ENCODE results near the gene NYAP2. TPM values are rescaled to one million over a fixed set of nuclear protein-coding genes. Genes with fewer than 3 reads are reported as not detected.

NYAP2 gene
- total RNA-seq, 2 donors from 2014 or later, result 0.52 TPM; not detected in 1

GRCh38 chr2:225462417-225462816 is 62.9 kb downstream of the NYAP2 start:
- intact Hi-C loops (cut with DNase I), result no loop called here
- TF ChIP-seq CTCF (IDR thresholded peaks at IDR 0.05) (no peak), POLR2A (IDR thresholded peaks at IDR 0.05) (no peak)
- WGBS, 2 donors, result 85 to 86% methylated on average over 2 of the region's 2 CpGs
- Histone ChIP-seq H3K27me3 (no peaks in the 10 kb centered on the region), H3K4me3 (no peak overlapping the region), H3K9me3 (no peaks in the 10 kb centered on the region), H3K4me1 (peaks cover 12% of the 10 kb centered on the region), H3K27ac (no peak overlapping the region), H3K36me3 (replicated peaks in 1 of 2; ENCODE audit: insufficient read depth in 1 of 2, low read depth in 2 of 2) (no peaks in the 10 kb centered on the region)
- ATAC-seq (no peak), DNase-seq (no peak)

GRCh38 chr2:225462945-225463344 is 63.4 kb downstream of the NYAP2 start:
- Histone ChIP-seq H3K4me3 (no peak overlapping the region), H3K9me3 (no peaks in the 10 kb centered on the region), H3K27me3 (no peaks in the 10 kb centered on the region), H3K27ac (no peak overlapping the region), H3K36me3 (replicated peaks in 1 of 2; ENCODE audit: insufficient read depth in 1 of 2, low read depth in 2 of 2) (no peaks in the 10 kb centered on the region), H3K4me1 (peaks cover 13% of the 10 kb centered on the region)
- no peak for ATAC-seq
- intact Hi-C loops (cut with DNase I), result no loop called here
- TF ChIP-seq POLR2A (IDR thresholded peaks at IDR 0.05) (no peak), CTCF (IDR thresholded peaks at IDR 0.05) (no peak)
- no peak for DNase-seq

GRCh38 chr2:225463449-225463848 is 63.9 kb downstream of the NYAP2 start:
- Histone ChIP-seq H3K9me3 (no peaks in the 10 kb centered on the region), H3K27me3 (no peaks in the 10 kb centered on the region), H3K27ac (no peak overlapping the region), H3K36me3 (replicated peaks in 1 of 2; ENCODE audit: insufficient read depth in 1 of 2, low read depth in 2 of 2) (no peaks in the 10 kb centered on the region), H3K4me3 (no peak overlapping the region), H3K4me1 (peaks cover 16% of the 10 kb centered on the region)
- DNase-seq, result no peak
- intact Hi-C loops (cut with DNase I), result no loop called here
- TF ChIP-seq POLR2A (IDR thresholded peaks at IDR 0.05) (no peak), CTCF (IDR thresholded peaks at IDR 0.05) (no peak)
- no peak for ATAC-seq
- 84 to 97% methylated on average over 1 of the region's 1 CpG for WGBS, 2 donors

DNA sequence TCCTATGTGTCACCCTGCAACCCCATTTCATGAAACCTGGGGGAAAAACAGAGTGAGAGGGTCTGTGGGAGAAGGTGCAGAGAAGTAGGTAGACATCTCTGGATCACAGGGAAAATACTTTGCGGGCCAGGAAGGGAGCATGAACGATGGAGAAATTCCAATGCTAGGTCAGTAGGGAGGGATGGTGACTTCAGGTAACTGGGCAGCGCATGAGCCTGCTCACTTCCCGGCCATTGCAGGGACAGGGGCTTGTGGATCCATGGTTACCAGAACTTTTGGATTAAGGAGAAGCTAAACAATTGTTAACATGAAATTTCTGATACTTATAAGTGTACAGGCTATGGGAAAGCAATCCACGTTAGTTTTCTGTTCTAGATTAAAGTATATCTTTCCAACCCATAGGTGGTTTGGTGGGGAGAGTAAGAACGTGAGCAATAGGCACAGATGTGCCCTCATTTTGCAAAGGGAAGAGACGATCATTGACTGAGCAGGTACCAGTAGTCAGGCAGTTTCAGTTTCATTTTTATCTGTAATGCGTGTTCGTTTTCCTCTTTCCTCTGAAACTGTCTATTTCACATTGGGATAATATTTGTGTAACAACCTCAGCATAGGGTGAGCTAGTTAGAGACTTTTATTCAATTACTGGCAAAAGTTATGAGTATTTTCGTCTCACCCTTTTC is 65.0 kb downstream of the NYAP2 start:
- WGBS, 2 donors, result 77 to 85% methylated on average over 10 of the region's 10 CpGs
- Histone ChIP-seq H3K4me1 (peaks cover 16% of the 10 kb centered on the region), H3K27me3 (no peaks in the 10 kb centered on the region), H3K36me3 (replicated peaks in 1 of 2; ENCODE audit: insufficient read depth in 1 of 2, low read depth in 2 of 2) (no peaks in the 10 kb centered on the region), H3K27ac (no peak overlapping the region), H3K9me3 (no peaks in the 10 kb centered on the region), H3K4me3 (no peak overlapping the region)
- intact Hi-C loops (cut with DNase I), result no loop called here
- ATAC-seq, result no peak
- no peak for DNase-seq
- TF ChIP-seq CTCF (IDR thresholded peaks at IDR 0.05) (no peak), POLR2A (IDR thresholded peaks at IDR 0.05) (no peak)

- no peak overlapping the region for H3K27ac ChIP-seq
- no peaks in the 10 kb centered on the region for H3K27me3 ChIP-seq
- H3K36me3 ChIP-seq (replicated peaks in 1 of 2; ENCODE audit: insufficient read depth in 1 of 2, low read depth in 2 of 2), result no peaks in the 10 kb centered on the region
- intact Hi-C loops (cut with DNase I), result no loop called here
- H3K4me3 ChIP-seq, result no peak overlapping the region
- WGBS, 2 donors, result 97 to 99% methylated on average over 4 of the region's 4 CpGs
- TF ChIP-seq POLR2A (IDR thresholded peaks at IDR 0.05), result no peak
- no peak for TF ChIP-seq CTCF (IDR thresholded peaks at IDR 0.05)
- ATAC-seq (no peak), DNase-seq (no peak)
- peaks cover 18% of the 10 kb centered on the region for H3K4me1 ChIP-seq
- no peaks in the 10 kb centered on the region for H3K9me3 ChIP-seq
These were observed 66.3 kb downstream of the NYAP2 start for GRCh38 chr2:225465827-225466226.
